Astrocyte (in vitro differentiated cells and primary cell): ENCODE data around the gene SLC9A7.

Experiments used
- CTCF ChIP-seq: IDR thresholded peaks from 2 replicates; pipeline ENCODE4 v1.5.1; 2011; ENCODE audit warnings: low read depth, mild to moderate bottlenecking, inconsistent platforms, low read length, moderate library complexity; ENCODE audit not compliant: insufficient read depth
- EZH2 ChIP-seq: IDR thresholded peaks from 2 replicates; pipeline ENCODE4 v1.6.1; 2012; ENCODE audit warnings: mild to moderate bottlenecking, low read length, inconsistent platforms; ENCODE audit not compliant: insufficient read depth

- TF ChIP-seq CTCF (no peak), EZH2 (no peak)
These were observed 96.5 kb downstream of the SLC9A7 start for GRCh38 chrX:46662188-46662958.
